WTC11 (cell line): ENCODE results near the gene DESI2. TPM values are rescaled to one million over a fixed set of nuclear protein-coding genes. Genes with fewer than 3 reads are reported as not detected.
"Not testable (repeated sequence)": the region's sequence is repeated elsewhere in the genome, so short reads cannot be mapped to it uniquely, and the experiment has no call there.

Experiments
- ATAC-seq: fragments of 200-7000 bp; cut with Tn5 transposase; 2 replicates; pipeline ENCODE4 v1.10.0; 2021; ENCODE audit warnings: mild to moderate bottlenecking, moderate library complexity
- CTCF ChIA-PET: fragments of 300-600 bp; sonication (Branson Sonifier 250); formaldehyde crosslinking; loops from one replicate; lab custom pipeline; 2021; ENCODE audit warnings: antibody characterized with exemption; lab: Charles Lee
- POLR2A ChIA-PET: fragments of 350-600 bp; sonication (Branson Sonifier 250); formaldehyde crosslinking; loops from one replicate; lab custom pipeline; 2021; ENCODE audit warnings: antibody characterized with exemption; lab: Charles Lee
- DNase-seq: peaks from one replicate; pipeline ENCODE4 v3.0.0; 2021; ENCODE audit warnings: low spot score
- H3K27ac Mint-ChIP-seq: 2 replicates; pipeline ENCODE4 v1.8.0; 2021; ENCODE audit warnings: mixed read lengths
- H3K27me3 Mint-ChIP-seq: 2 replicates; pipeline ENCODE4 v1.8.0; 2021; ENCODE audit warnings: low read depth, mild to moderate bottlenecking, moderate library complexity, mixed read lengths
- H3K36me3 Mint-ChIP-seq: 2 replicates; pipeline ENCODE4 v1.8.0; 2021; ENCODE audit warnings: mixed read lengths
- H3K4me1 Mint-ChIP-seq: 2 replicates; pipeline ENCODE4 v1.8.0; 2022; ENCODE audit warnings: mixed read lengths
- H3K4me3 Mint-ChIP-seq: 2 replicates; pipeline ENCODE4 v1.8.0; 2021; ENCODE audit warnings: mild to moderate bottlenecking, moderate library complexity, mixed read lengths
- H3K9me3 Mint-ChIP-seq: 2 replicates; pipeline ENCODE4 v1.8.0; 2021; ENCODE audit warnings: mixed read lengths
- AFF4 ChIP-seq: sonication (generic); formaldehyde crosslinking; IDR thresholded peaks from 2 replicates; pipeline ENCODE4 v1.8.1; 2023; ENCODE audit warnings: mild to moderate bottlenecking, missing genetic modification reagents, borderline replicate concordance
- ATF2 ChIP-seq: sonication (generic); formaldehyde crosslinking; IDR thresholded peaks from 2 replicates; pipeline ENCODE4 v1.8.1; 2022; ENCODE audit warnings: low read depth, missing genetic modification reagents, borderline replicate concordance
- CREM ChIP-seq: sonication (generic); formaldehyde crosslinking; IDR thresholded peaks from 2 replicates; pipeline ENCODE4 v1.8.1; 2022; ENCODE audit warnings: mild to moderate bottlenecking, missing genetic modification reagents, moderate library complexity
- ETV6 ChIP-seq: sonication (generic); formaldehyde crosslinking; IDR thresholded peaks from 2 replicates; pipeline ENCODE4 v1.8.1; 2022; ENCODE audit warnings: mild to moderate bottlenecking, missing genetic modification reagents
- GTF2I ChIP-seq: fragments of 250-450 bp; sonication (Bioruptor Pico); conservative IDR thresholded peaks from 2 replicates; pipeline ENCODE4 v1.4.0; 2021; ENCODE audit warnings: mild to moderate bottlenecking
- JAZF1 ChIP-seq: fragments of 250-450 bp; sonication (Bioruptor Pico); IDR thresholded peaks from 2 replicates; pipeline ENCODE4 v1.9.0; 2021; ENCODE audit warnings: moderate library complexity, mild to moderate bottlenecking, inconsistent platforms
- NFE2L1 ChIP-seq: sonication (generic); formaldehyde crosslinking; IDR thresholded peaks from 2 replicates; pipeline ENCODE4 v1.8.1; 2023; ENCODE audit warnings: missing genetic modification reagents
- NR2C2 ChIP-seq: sonication (generic); formaldehyde crosslinking; IDR thresholded peaks from 2 replicates; pipeline ENCODE4 v1.8.0; 2022; ENCODE audit warnings: mild to moderate bottlenecking, missing genetic modification reagents
- TEAD1 ChIP-seq: sonication (generic); formaldehyde crosslinking; IDR thresholded peaks from 2 replicates; pipeline ENCODE4 v1.8.0; 2022; ENCODE audit warnings: mild to moderate bottlenecking, missing genetic modification reagents
- TP53 ChIP-seq: sonication (generic); formaldehyde crosslinking; IDR thresholded peaks from 2 replicates; pipeline ENCODE4 v1.8.1; 2023; ENCODE audit warnings: mild to moderate bottlenecking, missing genetic modification reagents
- ZBTB21 ChIP-seq: sonication (generic); formaldehyde crosslinking; IDR thresholded peaks from 2 replicates; pipeline ENCODE4 v1.8.1; 2023; ENCODE audit warnings: mild to moderate bottlenecking, missing genetic modification reagents, borderline replicate concordance
- ZNF121 ChIP-seq: sonication (generic); formaldehyde crosslinking; IDR thresholded peaks from 2 replicates; pipeline ENCODE4 v1.8.0; 2023; ENCODE audit warnings: missing genetic modification reagents
- ZNF396 ChIP-seq: fragments of 250-450 bp; sonication (Bioruptor Pico); IDR thresholded peaks from 2 replicates; pipeline ENCODE4 v1.8.0; 2021; ENCODE audit warnings: mild to moderate bottlenecking, moderate library complexity, borderline replicate concordance
- ZNF425 ChIP-seq: fragments of 250-450 bp; sonication (Bioruptor Pico); conservative IDR thresholded peaks from 2 replicates; pipeline ENCODE4 v1.9.0; 2021; ENCODE audit warnings: mild to moderate bottlenecking
- ZNF671 ChIP-seq: fragments of 250-450 bp; sonication (Bioruptor Pico); IDR thresholded peaks from 2 replicates; pipeline ENCODE4 v1.8.0; 2021; ENCODE audit warnings: mild to moderate bottlenecking
- total RNA-seq: library from RNA; stranded (reverse); gene quantifications from 3 replicates; pipeline ENCODE4 v1.2.3, GENCODE V29; 2021

Gene DESI2
- total RNA-seq, 1 experiment from 2014 or later = 108 TPM

GRCh38 chr1:244735404-244735803, 82.5 kb downstream of the DESI2 start:
- Mint-ChIP-seq H3K9me3 (peaks cover 22% of the 10 kb centered on the region), H3K27ac (peak overlapping the region; percentile 98)
- POLR2A ChIA-PET = no interaction called here

GRCh38 chr1:244735876-244736561, 83.1 kb downstream of the DESI2 start:
- Mint-ChIP-seq H3K36me3 (peaks cover 9% of the 10 kb centered on the region), H3K27ac (peak overlapping the region; percentile 98), H3K9me3 (peaks cover 22% of the 10 kb centered on the region), H3K4me1 (peaks cover 44% of the 10 kb centered on the region), H3K4me3 (no peak overlapping the region), H3K27me3 (peaks cover 23% of the 10 kb centered on the region)
- DNase-seq (no peak), ATAC-seq (peak; percentile 83)
- TF ChIP-seq CREM (CRISPR knock-in tag) = 0 out of 2 replicates have a peak, but pooled peaks have one; percentile 19
- TF ChIP-seq NFE2L1 (CRISPR knock-in tag) = peak; percentile 81
- TF ChIP-seq ZNF396 (CRISPR knock-in tag) = no peak
- TF ChIP-seq TEAD1 = peak; percentile 85; the same call in 1 of the 2 replicates
- TF ChIP-seq ETV6 = no peak
- POLR2A ChIA-PET = no interaction called here
- CTCF ChIA-PET = interaction anchor here (0.6 to 1.2 kb wide), 3 partner anchors 14 to 66 kb away, joined by 3 to 5 read pairs (median 3); no protein-coding TSS in a partner anchor

More at GRCh38 chr1:244735404-244735803, 82.5 kb downstream of the DESI2 start:
- DNase-seq (no peak), ATAC-seq (0 out of 2 replicates have a peak, but pooled peaks have one; percentile 2)
- no peak overlapping the region for H3K4me3 Mint-ChIP-seq
- peaks cover 46% of the 10 kb centered on the region for H3K4me1 Mint-ChIP-seq
- H3K36me3 Mint-ChIP-seq = peaks cover 9% of the 10 kb centered on the region
- H3K27me3 Mint-ChIP-seq = peaks cover 25% of the 10 kb centered on the region
- TF ChIP-seq ATF2 (CRISPR knock-in tag) (no peak), GTF2I (CRISPR knock-in tag) (no peak), JAZF1 (CRISPR knock-in tag) (no peak), TP53 (peak; percentile 96), ZNF425 (CRISPR knock-in tag) (no peak), AFF4 (CRISPR knock-in tag) (no peak), CREM (CRISPR knock-in tag) (0 out of 2 replicates have a peak, but pooled peaks have one; percentile 1), ZBTB21 (no peak), ZNF671 (CRISPR knock-in tag) (no peak), NR2C2 (CRISPR knock-in tag) (no peak)
- CTCF ChIA-PET = interaction anchor here (1.2 kb wide), 2 partner anchors 13 to 61 kb away, joined by 3 to 5 read pairs; no protein-coding TSS in a partner anchor

GRCh38 chr1:244739140-244739539, 86.2 kb downstream of the DESI2 start:
- H3K27ac Mint-ChIP-seq, POLR2A ChIA-PET, ATAC-seq, H3K36me3 Mint-ChIP-seq, H3K4me3 Mint-ChIP-seq, DNase-seq, H3K27me3 Mint-ChIP-seq: not testable (repeated sequence)
- CTCF ChIA-PET = interaction anchor here (1.3 kb wide), 1 partner anchor 136 kb away, joined by 3 read pairs; no protein-coding TSS in a partner anchor
- TF ChIP-seq ZNF121 (CRISPR knock-in tag) = peak; percentile 88; the same call in 1 of the 2 replicates
- Mint-ChIP-seq H3K4me1 (peaks cover 22% of the 10 kb centered on the region), H3K9me3 (peaks cover 22% of the 10 kb centered on the region)

GRCh38 chr1:244740027-244740617, 87.2 kb downstream of the DESI2 start:
- peaks cover 22% of the 10 kb centered on the region for H3K4me1 Mint-ChIP-seq
- H3K4me3 Mint-ChIP-seq, H3K27me3 Mint-ChIP-seq, ATAC-seq, CTCF ChIA-PET, H3K36me3 Mint-ChIP-seq, DNase-seq: not testable (repeated sequence)
- POLR2A ChIA-PET = interaction anchor here (0.7 kb wide), 2 partner anchors 42 to 179 kb away, joined by 3 to 5 read pairs; no protein-coding TSS in a partner anchor
- peak overlapping the region; percentile 14; the same call in 1 of the 2 replicates for H3K27ac Mint-ChIP-seq
- H3K9me3 Mint-ChIP-seq = peaks cover 18% of the 10 kb centered on the region
